ENCODE data around the gene SNRNP48.

SNRNP48 gene

GRCh38 chr6:7624796-7625710 lies 35.1 kb downstream of the SNRNP48 start:
- TF ChIP-seq CTCF (IDR thresholded peaks at IDR 0.05; ENCODE audit: extremely low read depth, missing control alignments) = no peak
- DNase-seq (ENCODE audit: low spot score) = no peak

- no peak for DNase-seq (ENCODE audit: low spot score)
- TF ChIP-seq CTCF (IDR thresholded peaks at IDR 0.05; ENCODE audit: extremely low read depth, missing control alignments) = no peak
These were observed 38.5 kb downstream of the SNRNP48 start for GRCh38 chr6:7628479-7628878.

- no peak for DNase-seq (ENCODE audit: low spot score)
- TF ChIP-seq CTCF (IDR thresholded peaks at IDR 0.05; ENCODE audit: extremely low read depth, missing control alignments) = no peak
These were observed 38.9 kb downstream of the SNRNP48 start for GRCh38 chr6:7628909-7629308.

- TF ChIP-seq CTCF (IDR thresholded peaks at IDR 0.05; ENCODE audit: extremely low read depth, missing control alignments) = no peak
- no peak for DNase-seq (ENCODE audit: low spot score)
These were observed 39.3 kb downstream of the SNRNP48 start for GRCh38 chr6:7629321-7629720.

- no peak for TF ChIP-seq CTCF (IDR thresholded peaks at IDR 0.05; ENCODE audit: extremely low read depth, missing control alignments)
These were observed 40.8 kb downstream of the SNRNP48 start for GRCh38 chr6:7630792-7631191.

GRCh38 chr6:7631466-7631865 lies 41.5 kb downstream of the SNRNP48 start:
- no peak for TF ChIP-seq CTCF (IDR thresholded peaks at IDR 0.05; ENCODE audit: extremely low read depth, missing control alignments)
- DNase-seq (ENCODE audit: low spot score) = no peak

More at GRCh38 chr6:7630792-7631191, 40.8 kb downstream of the SNRNP48 start:
- no peak for DNase-seq (ENCODE audit: low spot score)

GRCh38 chr6:7632501-7633290 lies 42.7 kb downstream of the SNRNP48 start:
- no peak for TF ChIP-seq CTCF (IDR thresholded peaks at IDR 0.05; ENCODE audit: extremely low read depth, missing control alignments)
- DNase-seq (ENCODE audit: low spot score) = no peak
